ENCODE data around the gene SLCO4C1.

SLCO4C1 gene

DNA sequence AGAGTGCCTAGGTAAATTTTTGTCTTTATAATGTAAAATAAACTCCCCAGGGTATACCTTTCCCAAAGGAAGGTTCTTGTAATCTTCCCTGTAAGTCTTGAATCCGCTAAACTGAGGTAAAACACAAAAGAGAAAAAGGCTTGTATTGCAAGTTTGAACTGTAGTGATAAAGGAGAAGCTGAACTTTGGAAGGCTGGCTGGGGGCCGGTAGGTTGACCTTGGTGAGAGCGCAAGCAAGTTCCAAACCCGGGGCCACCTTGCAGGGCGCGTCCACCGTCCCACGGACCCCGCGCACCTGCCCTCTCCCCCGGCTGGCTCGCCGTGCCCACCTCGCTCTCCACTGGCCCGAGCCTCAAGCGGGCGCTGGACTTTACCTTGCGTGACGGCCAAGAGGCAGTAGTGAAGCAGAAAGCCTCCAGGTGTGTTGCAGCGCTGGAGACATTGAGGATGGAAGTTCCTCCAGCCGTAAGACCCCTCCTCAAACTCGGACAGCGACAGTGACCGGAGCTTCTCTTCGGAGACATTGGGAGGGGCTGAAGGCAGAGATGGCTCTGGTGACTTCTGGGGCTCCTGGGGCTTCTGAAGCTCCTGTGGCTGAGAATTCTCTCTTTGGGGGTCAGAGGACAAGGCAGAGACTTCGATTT is 428 bp downstream of the SLCO4C1 start:
- H2AFZ ChIP-seq (ENCODE audit: low read length) = peak overlapping the region; percentile 99
- no peaks in the 10 kb centered on the region for H3K79me2 ChIP-seq (ENCODE audit: low read length)
- peak overlapping the region; percentile 63 for H3K9ac ChIP-seq (ENCODE audit: low read length)
- DNase-seq = peak; percentile 15
- peak overlapping the region; percentile 89 for H3K4me2 ChIP-seq (ENCODE audit: low read depth, low read length)
- peak overlapping the region; percentile 77; the same call in 1 of the 2 replicates for H3K27ac ChIP-seq (ENCODE audit: low read length)
- TF ChIP-seq, protein P1, sequence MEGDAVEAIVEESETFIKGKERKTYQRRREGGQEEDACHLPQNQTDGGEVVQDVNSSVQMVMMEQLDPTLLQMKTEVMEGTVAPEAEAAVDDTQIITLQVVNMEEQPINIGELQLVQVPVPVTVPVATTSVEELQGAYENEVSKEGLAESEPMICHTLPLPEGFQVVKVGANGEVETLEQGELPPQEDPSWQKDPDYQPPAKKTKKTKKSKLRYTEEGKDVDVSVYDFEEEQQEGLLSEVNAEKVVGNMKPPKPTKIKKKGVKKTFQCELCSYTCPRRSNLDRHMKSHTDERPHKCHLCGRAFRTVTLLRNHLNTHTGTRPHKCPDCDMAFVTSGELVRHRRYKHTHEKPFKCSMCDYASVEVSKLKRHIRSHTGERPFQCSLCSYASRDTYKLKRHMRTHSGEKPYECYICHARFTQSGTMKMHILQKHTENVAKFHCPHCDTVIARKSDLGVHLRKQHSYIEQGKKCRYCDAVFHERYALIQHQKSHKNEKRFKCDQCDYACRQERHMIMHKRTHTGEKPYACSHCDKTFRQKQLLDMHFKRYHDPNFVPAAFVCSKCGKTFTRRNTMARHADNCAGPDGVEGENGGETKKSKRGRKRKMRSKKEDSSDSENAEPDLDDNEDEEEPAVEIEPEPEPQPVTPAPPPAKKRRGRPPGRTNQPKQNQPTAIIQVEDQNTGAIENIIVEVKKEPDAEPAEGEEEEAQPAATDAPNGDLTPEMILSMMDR (IDR thresholded peaks at IDR 0.05; ENCODE audit: low read length) = no peak
- no peak for TF ChIP-seq EZH2 (optimal IDR thresholded peaks at IDR 0.05; ENCODE audit: low read depth, low read length)
- TF ChIP-seq EZH2phosphoT487 (IDR thresholded peaks at IDR 0.05; ENCODE audit: low read length) = no peak
- H3K9me2 ChIP-seq (replicated peaks; ENCODE audit: insufficient read depth, low read length) = no peaks in the 10 kb centered on the region
- peak overlapping the region; percentile 86 for H3K4me3 ChIP-seq (ENCODE audit: low read length)
- H3K36me3 ChIP-seq (replicated peaks; ENCODE audit: insufficient read depth, low read length) = no peaks in the 10 kb centered on the region
- no peaks in the 10 kb centered on the region for H4K20me1 ChIP-seq (ENCODE audit: insufficient read depth, low read length)
- no peaks in the 10 kb centered on the region for H3K9me3 ChIP-seq (replicated peaks; ENCODE audit: insufficient read depth, low read length)
- no peaks in the 10 kb centered on the region for H3K27me3 ChIP-seq (replicated peaks; ENCODE audit: insufficient read depth, low read length)
- H3K4me1 ChIP-seq (ENCODE audit: low read length) = peaks cover 7% of the 10 kb centered on the region
- peaks cover 17% of the 10 kb centered on the region; the same call in 1 of the 2 replicates for H3F3A ChIP-seq (ENCODE audit: insufficient read depth, low read length)

DNA sequence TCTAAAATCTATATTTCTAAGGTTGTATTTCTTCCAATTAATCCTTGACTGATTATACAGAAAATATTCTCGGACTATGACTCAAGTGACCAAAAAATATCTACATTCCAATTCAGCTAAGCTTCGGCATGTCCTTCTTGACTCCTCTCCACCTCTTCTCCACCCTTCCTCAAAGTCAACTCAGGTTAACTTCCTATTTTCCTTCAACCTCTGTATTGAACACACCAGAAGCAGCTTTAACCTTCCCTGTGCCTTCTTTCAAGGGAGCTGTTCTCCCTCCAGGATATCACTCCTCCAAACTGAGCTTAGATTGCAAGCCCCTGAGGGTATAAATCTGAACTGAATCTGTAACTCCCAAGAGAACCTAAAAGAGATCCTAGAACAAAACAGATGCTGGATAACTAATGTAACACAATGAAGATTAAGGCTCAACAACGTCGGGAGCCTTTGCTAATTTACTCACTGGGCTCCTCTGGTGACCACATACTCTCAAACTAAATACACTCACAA is 1.1 kb downstream of the SLCO4C1 start:
- Histone ChIP-seq H3K4me3 (ENCODE audit: low read length) (peak overlapping the region; percentile 86), H2AFZ (ENCODE audit: low read length) (peak overlapping the region; percentile 99; the same call in 1 of the 2 replicates), H3K27ac (ENCODE audit: low read length) (no peak overlapping the region), H3K9ac (ENCODE audit: low read length) (peak overlapping the region; percentile 63; the same call in 1 of the 2 replicates), H3K79me2 (ENCODE audit: low read length) (no peaks in the 10 kb centered on the region), H3K4me1 (ENCODE audit: low read length) (peaks cover 7% of the 10 kb centered on the region), H3K27me3 (replicated peaks; ENCODE audit: insufficient read depth, low read length) (no peaks in the 10 kb centered on the region), H3K9me2 (replicated peaks; ENCODE audit: insufficient read depth, low read length) (no peaks in the 10 kb centered on the region), H3K36me3 (replicated peaks; ENCODE audit: insufficient read depth, low read length) (no peaks in the 10 kb centered on the region), H3F3A (ENCODE audit: insufficient read depth, low read length) (peaks cover 17% of the 10 kb centered on the region; the same call in 1 of the 2 replicates), H3K4me2 (ENCODE audit: low read depth, low read length) (peak overlapping the region; percentile 89), H3K9me3 (replicated peaks; ENCODE audit: insufficient read depth, low read length) (no peaks in the 10 kb centered on the region), H4K20me1 (ENCODE audit: insufficient read depth, low read length) (no peaks in the 10 kb centered on the region)
- DNase-seq = no peak
- TF ChIP-seq EZH2 (optimal IDR thresholded peaks at IDR 0.05; ENCODE audit: low read depth, low read length) (no peak), EZH2phosphoT487 (IDR thresholded peaks at IDR 0.05; ENCODE audit: low read length) (no peak)
- TF ChIP-seq, protein P1 (IDR thresholded peaks at IDR 0.05; ENCODE audit: low read length) = no peak

DNA sequence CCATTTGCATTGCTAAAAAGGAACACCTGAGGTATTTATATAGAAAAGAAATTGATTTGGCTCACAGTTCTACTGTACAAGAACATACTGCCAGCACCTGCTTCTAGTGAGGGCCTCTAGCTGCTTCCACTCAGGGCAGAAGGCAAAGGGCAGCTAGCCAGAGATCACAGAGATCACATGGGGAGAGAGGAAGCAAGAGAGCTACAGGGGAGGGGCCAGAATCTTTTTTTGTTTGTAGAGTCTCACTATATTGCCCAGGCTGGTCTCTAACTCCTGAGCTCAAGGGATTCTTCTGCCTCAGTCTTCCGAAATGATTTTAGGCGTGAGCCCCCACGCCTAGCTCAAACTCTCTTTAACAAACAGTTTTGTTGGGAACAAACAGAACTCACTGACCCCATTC is 6.1 kb downstream of the SLCO4C1 start:
- no peak overlapping the region for H3K27ac ChIP-seq (ENCODE audit: low read length)
- H3K4me1 ChIP-seq (ENCODE audit: low read length) = no peaks in the 10 kb centered on the region; the same call in 1 of the 2 replicates
- no peaks in the 10 kb centered on the region for H3F3A ChIP-seq (ENCODE audit: insufficient read depth, low read length)
- no peaks in the 10 kb centered on the region for H3K9me3 ChIP-seq (replicated peaks; ENCODE audit: insufficient read depth, low read length)
- TF ChIP-seq EZH2 (optimal IDR thresholded peaks at IDR 0.05; ENCODE audit: low read depth, low read length) = no peak
- no peak for TF ChIP-seq EZH2phosphoT487 (IDR thresholded peaks at IDR 0.05; ENCODE audit: low read length)
- TF ChIP-seq, protein P1 (IDR thresholded peaks at IDR 0.05; ENCODE audit: low read length) = no peak
- H3K79me2 ChIP-seq (ENCODE audit: low read length) = no peaks in the 10 kb centered on the region
- no peak overlapping the region for H2AFZ ChIP-seq (ENCODE audit: low read length)
- H3K4me2 ChIP-seq (ENCODE audit: low read depth, low read length) = no peak overlapping the region
- no peaks in the 10 kb centered on the region for H3K36me3 ChIP-seq (replicated peaks; ENCODE audit: insufficient read depth, low read length)
- H4K20me1 ChIP-seq (ENCODE audit: insufficient read depth, low read length) = no peaks in the 10 kb centered on the region
- H3K9me2 ChIP-seq (replicated peaks; ENCODE audit: insufficient read depth, low read length) = no peaks in the 10 kb centered on the region
- H3K9ac ChIP-seq (ENCODE audit: low read length) = no peak overlapping the region
- H3K27me3 ChIP-seq (replicated peaks; ENCODE audit: insufficient read depth, low read length) = no peaks in the 10 kb centered on the region
- no peak overlapping the region for H3K4me3 ChIP-seq (ENCODE audit: low read length)
- no peak for DNase-seq
